ENCODE measurements around the gene RGS11. TPM values are rescaled to one million over a fixed set of nuclear protein-coding genes. Genes with fewer than 3 reads are reported as not detected.
A peak's percentile ranks its signal among the peaks of the same experiment; 100 is the strongest.

The RGS11 gene
- total RNA-seq, 1 donor from 2014 or later: 2.4 TPM

DNA sequence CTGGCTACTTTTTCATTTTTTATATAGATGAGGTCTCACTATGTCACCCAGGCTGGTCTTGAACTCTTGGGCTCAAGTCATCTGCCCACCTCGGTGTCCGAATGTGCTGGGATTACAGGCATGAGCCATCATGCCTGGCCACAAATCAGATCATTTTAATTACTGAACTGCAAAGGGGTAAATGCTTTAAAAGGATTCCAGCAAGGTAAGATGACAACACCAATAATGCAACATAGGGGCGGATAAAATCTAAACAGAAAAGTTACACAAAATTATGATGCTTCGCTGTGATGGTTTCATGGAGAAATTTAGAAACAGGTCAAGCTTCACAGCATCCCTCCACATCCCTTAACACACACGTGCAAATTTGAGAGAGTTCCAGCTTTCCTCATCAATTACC lies 44.5 kb upstream of the RGS11 start:
- H3K27me3 Mint-ChIP-seq: no peaks in the 10 kb centered on the region
- TF ChIP-seq, protein P1, sequence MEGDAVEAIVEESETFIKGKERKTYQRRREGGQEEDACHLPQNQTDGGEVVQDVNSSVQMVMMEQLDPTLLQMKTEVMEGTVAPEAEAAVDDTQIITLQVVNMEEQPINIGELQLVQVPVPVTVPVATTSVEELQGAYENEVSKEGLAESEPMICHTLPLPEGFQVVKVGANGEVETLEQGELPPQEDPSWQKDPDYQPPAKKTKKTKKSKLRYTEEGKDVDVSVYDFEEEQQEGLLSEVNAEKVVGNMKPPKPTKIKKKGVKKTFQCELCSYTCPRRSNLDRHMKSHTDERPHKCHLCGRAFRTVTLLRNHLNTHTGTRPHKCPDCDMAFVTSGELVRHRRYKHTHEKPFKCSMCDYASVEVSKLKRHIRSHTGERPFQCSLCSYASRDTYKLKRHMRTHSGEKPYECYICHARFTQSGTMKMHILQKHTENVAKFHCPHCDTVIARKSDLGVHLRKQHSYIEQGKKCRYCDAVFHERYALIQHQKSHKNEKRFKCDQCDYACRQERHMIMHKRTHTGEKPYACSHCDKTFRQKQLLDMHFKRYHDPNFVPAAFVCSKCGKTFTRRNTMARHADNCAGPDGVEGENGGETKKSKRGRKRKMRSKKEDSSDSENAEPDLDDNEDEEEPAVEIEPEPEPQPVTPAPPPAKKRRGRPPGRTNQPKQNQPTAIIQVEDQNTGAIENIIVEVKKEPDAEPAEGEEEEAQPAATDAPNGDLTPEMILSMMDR (IDR thresholded peaks at IDR 0.05; ENCODE audit: unreplicated experiment): no peak
- peaks cover 3% of the 10 kb centered on the region for H3K36me3 Mint-ChIP-seq (ENCODE audit: insufficient read depth)
- H3K4me1 Mint-ChIP-seq (ENCODE audit: low read depth): peaks cover 9% of the 10 kb centered on the region
- no peaks in the 10 kb centered on the region for H3K9me3 Mint-ChIP-seq (ENCODE audit: low read depth)
- no peak for DNase-seq (ENCODE audit: low spot score, unreplicated experiment)
- H3K27ac Mint-ChIP-seq: no peak overlapping the region
- H3K4me3 Mint-ChIP-seq (ENCODE audit: low read depth): no peak overlapping the region

DNA sequence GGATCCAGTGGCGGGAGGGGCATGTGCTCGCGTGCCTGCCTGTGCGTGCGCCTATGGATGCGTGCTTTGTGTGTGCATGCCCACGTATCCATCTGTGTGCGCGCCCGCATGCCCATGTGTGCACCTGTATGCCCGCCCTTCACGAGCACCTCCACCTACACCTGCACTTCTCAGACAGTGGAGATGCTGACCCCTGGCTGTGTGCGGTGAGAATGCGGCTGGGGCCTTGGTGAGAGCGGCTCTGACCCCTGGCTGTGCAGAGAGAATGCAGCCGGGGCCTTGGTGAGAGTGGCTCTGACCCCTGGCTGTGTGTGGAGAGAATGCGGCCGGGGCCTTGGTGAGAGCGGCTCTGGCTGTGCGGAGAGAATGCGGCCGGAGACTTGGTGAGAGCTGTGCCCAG lies 42.9 kb upstream of the RGS11 start:
- Mint-ChIP-seq H3K4me3 (ENCODE audit: low read depth) (no peak overlapping the region), H3K4me1 (ENCODE audit: low read depth) (peaks cover 2% of the 10 kb centered on the region), H3K27me3 (no peaks in the 10 kb centered on the region), H3K36me3 (ENCODE audit: insufficient read depth) (peaks cover 2% of the 10 kb centered on the region), H3K9me3 (ENCODE audit: low read depth) (no peaks in the 10 kb centered on the region), H3K27ac (no peak overlapping the region)
- no peak for DNase-seq (ENCODE audit: low spot score, unreplicated experiment)
- TF ChIP-seq, protein P1 (IDR thresholded peaks at IDR 0.05; ENCODE audit: unreplicated experiment): peak; percentile 55

DNA sequence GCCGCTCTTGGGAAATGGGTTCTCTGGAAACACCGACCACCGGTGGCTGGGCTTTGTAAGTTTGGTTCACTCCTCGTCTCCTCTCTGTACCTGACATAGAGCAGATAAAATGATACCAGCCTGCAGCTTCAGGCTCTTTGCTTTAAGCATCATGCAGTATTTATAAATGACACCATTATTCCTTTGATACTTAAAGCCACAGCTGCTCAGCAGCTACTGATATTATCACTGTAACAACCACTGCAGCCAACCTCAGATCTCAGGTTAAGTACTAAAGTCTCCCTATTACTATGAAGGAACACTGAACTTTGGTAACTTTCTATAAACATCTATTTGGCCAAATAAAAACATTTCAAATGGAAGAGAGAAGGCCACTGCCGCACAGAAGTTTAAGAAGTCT lies 41.8 kb upstream of the RGS11 start:
- H3K27me3 Mint-ChIP-seq: no peaks in the 10 kb centered on the region
- H3K27ac Mint-ChIP-seq: no peak overlapping the region
- DNase-seq (ENCODE audit: low spot score, unreplicated experiment): no peak
- H3K4me1 Mint-ChIP-seq (ENCODE audit: low read depth): peaks cover 2% of the 10 kb centered on the region
- TF ChIP-seq, protein P1 (IDR thresholded peaks at IDR 0.05; ENCODE audit: unreplicated experiment): no peak
- peaks cover 2% of the 10 kb centered on the region for H3K36me3 Mint-ChIP-seq (ENCODE audit: insufficient read depth)
- no peaks in the 10 kb centered on the region for H3K9me3 Mint-ChIP-seq (ENCODE audit: low read depth)
- no peak overlapping the region for H3K4me3 Mint-ChIP-seq (ENCODE audit: low read depth)

DNA sequence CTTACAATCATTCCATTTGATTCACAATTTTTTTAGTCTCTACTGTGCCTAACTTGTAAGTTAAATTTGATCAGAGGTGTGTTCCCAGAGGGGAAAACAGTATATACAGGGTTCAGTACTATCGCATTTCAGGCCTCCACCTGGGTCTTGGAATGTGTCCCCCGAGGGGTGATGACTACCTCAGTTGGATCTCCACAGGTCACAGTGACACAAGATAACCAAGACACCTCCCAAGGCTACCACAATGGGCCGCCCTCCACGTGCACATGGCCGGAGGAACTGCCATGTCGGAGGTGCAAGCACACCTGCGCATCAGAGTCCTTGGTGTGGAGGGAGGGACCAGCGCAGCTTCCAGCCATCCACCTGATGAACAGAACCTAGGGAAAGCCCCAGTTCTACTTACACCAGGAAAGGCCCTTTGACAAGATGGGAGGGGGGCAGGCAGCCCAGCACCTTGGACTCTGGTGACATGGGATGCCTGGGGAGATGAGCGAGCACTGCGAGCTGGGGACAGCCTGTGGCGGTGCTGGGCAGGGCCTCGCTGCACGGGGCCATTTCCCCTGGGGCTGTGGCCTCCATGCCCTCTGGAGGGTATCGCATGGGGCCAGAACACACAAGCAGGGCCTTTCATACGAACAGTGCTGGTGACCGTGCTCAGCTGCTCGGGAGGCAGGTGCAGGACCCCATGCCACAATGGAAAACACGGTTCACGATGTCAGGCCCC lies 41.2 kb upstream of the RGS11 start:
- DNase-seq (ENCODE audit: low spot score, unreplicated experiment): no peak
- H3K27ac Mint-ChIP-seq: no peak overlapping the region
- H3K9me3 Mint-ChIP-seq (ENCODE audit: low read depth): no peaks in the 10 kb centered on the region
- H3K4me3 Mint-ChIP-seq (ENCODE audit: low read depth): no peak overlapping the region
- H3K27me3 Mint-ChIP-seq: no peaks in the 10 kb centered on the region
- H3K4me1 Mint-ChIP-seq (ENCODE audit: low read depth): peaks cover 2% of the 10 kb centered on the region
- peaks cover 6% of the 10 kb centered on the region for H3K36me3 Mint-ChIP-seq (ENCODE audit: insufficient read depth)
- TF ChIP-seq, protein P1 (IDR thresholded peaks at IDR 0.05; ENCODE audit: unreplicated experiment): no peak

DNA sequence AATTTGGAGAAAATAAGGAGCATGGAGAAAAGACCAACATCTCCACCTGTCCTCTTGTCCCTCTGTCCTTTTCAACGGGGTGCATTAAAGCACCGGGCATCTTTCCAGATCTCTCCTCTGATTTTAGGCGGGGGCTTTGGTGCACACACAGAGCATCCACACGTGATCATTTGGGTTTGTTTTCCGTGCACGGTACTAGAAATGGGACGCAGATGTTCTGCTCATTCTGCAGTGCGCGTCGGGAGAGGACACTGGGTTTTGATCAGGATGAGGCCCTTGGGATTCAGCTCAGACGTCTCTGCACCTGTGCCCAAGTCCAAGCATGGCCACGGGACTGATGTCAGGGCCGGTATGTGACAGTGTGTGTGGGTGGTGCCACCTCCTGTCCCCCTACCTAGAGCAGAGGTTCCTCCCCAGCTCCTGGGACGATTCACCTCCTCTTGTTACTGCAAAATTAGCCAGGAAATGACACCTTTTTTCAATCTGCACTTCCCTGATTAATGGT lies 39.1 kb upstream of the RGS11 start:
- Mint-ChIP-seq H3K36me3 (ENCODE audit: insufficient read depth) (peaks cover 4% of the 10 kb centered on the region), H3K9me3 (ENCODE audit: low read depth) (no peaks in the 10 kb centered on the region), H3K4me3 (ENCODE audit: low read depth) (no peak overlapping the region), H3K4me1 (ENCODE audit: low read depth) (peaks cover 2% of the 10 kb centered on the region), H3K27me3 (no peaks in the 10 kb centered on the region), H3K27ac (no peak overlapping the region)
- no peak for DNase-seq (ENCODE audit: low spot score, unreplicated experiment)
- TF ChIP-seq, protein P1 (IDR thresholded peaks at IDR 0.05; ENCODE audit: unreplicated experiment): no peak

Data from progenitor cell of endocrine pancreas (in vitro differentiated cells).